Fibroblast of lung (primary cell): ENCODE data around the gene TCP10L.

Experiments used
- CTCF ChIP-seq, 2 donors: IDR thresholded peaks in 1 of 2; conservative IDR thresholded peaks in 1 of 2; 1 replicate in 1 of 2; 2 replicates in 1 of 2; pipeline ENCODE4 v1.5.1; 2011 to 2012; ENCODE audit warnings: low read length in 2 of 2, control low read depth in 1 of 2, inconsistent platforms in 1 of 2, low read depth in 1 of 2, mild to moderate bottlenecking in 1 of 2
- EZH2 ChIP-seq: IDR thresholded peaks from 2 replicates; pipeline ENCODE4 v1.5.1; 2012; ENCODE audit warnings: low read length, control low read depth, mild to moderate bottlenecking; ENCODE audit errors: missing control alignments

- TF ChIP-seq CTCF (conservative IDR thresholded peaks at IDR 0.05 in 1 of 2, IDR thresholded peaks at IDR 0.05 in 1 of 2; ENCODE audit: low read depth in 1 of 2, low read length in 2 of 2) (no peak), EZH2 (no peak)
Measured at GRCh38 chr21:32599526-32599925, 14.2 kb upstream of the TCP10L start.
